OCI-LY3 (cell line): Measurements from ENCODE around the gene RNF141.

ENCODE experiments used
- EZH2phosphoT487 ChIP-seq: fragments of 200-600 bp; shearing (Covaris generic); IDR thresholded peaks from 2 replicates; pipeline ENCODE4 v1.6.1; 2018; ENCODE audit warnings: antibody characterized with exemption, mixed run types, low read depth
- TF ChIP-seq, protein P1 (sequence below): fragments of 200-600, 300-600 bp; sonication (generic); IDR thresholded peaks from 2 replicates; pipeline ENCODE4 v1.5.1; 2014; ENCODE audit warnings: antibody characterized with exemption, low read length, low read depth

GRCh38 chr11:10573028-10573427, 32.0 kb upstream of the RNF141 start:
- TF ChIP-seq, protein P1, sequence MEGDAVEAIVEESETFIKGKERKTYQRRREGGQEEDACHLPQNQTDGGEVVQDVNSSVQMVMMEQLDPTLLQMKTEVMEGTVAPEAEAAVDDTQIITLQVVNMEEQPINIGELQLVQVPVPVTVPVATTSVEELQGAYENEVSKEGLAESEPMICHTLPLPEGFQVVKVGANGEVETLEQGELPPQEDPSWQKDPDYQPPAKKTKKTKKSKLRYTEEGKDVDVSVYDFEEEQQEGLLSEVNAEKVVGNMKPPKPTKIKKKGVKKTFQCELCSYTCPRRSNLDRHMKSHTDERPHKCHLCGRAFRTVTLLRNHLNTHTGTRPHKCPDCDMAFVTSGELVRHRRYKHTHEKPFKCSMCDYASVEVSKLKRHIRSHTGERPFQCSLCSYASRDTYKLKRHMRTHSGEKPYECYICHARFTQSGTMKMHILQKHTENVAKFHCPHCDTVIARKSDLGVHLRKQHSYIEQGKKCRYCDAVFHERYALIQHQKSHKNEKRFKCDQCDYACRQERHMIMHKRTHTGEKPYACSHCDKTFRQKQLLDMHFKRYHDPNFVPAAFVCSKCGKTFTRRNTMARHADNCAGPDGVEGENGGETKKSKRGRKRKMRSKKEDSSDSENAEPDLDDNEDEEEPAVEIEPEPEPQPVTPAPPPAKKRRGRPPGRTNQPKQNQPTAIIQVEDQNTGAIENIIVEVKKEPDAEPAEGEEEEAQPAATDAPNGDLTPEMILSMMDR = no peak
- no peak for TF ChIP-seq EZH2phosphoT487
